ENCODE data around the gene ANKRD52. TPM values are rescaled to one million over a fixed set of nuclear protein-coding genes. Genes with fewer than 3 reads are reported as not detected.

The ANKRD52 gene
- total and polyA plus RNA-seq, 2 experiments from 2014 or later = 20.3 to 25.2 TPM

- H3K9me2 ChIP-seq (ENCODE audit: insufficient read depth) = no peaks in the 10 kb centered on the region
- ATAC-seq (no peak), DNase-seq (ENCODE audit: low spot score) (no peak)
- no peak overlapping the region for H3K4me2 ChIP-seq
- H3K4me1 Mint-ChIP-seq = peaks cover 10% of the 10 kb centered on the region; the same call in 2 of the 3 replicates
- H3K4me3 ChIP-seq = no peak overlapping the region
- no peaks in the 10 kb centered on the region for H3K9me3 Mint-ChIP-seq
- H3K27me3 Mint-ChIP-seq (ENCODE audit: insufficient read depth, low read depth, poor library complexity) = peaks cover 22% of the 10 kb centered on the region
- H3F3A ChIP-seq (replicated peaks; ENCODE audit: low read depth) = peaks cover 4% of the 10 kb centered on the region; the same call in 1 of the 2 replicates
- H3K4me1 ChIP-seq (ENCODE audit: insufficient read depth) = no peaks in the 10 kb centered on the region
- no peak overlapping the region for H3K27ac ChIP-seq (ENCODE audit: low read depth)
- peaks cover 5% of the 10 kb centered on the region; the same call in 1 of the 2 replicates for H3K27me3 ChIP-seq (ENCODE audit: insufficient read depth)
- no peak overlapping the region for H2AFZ ChIP-seq
- H3K36me3 ChIP-seq (ENCODE audit: insufficient read depth) = 0 out of 2 replicates have a peak, but pooled peaks cover 14% of the 10 kb centered on the region
- H3K79me2 ChIP-seq (replicated peaks; ENCODE audit: insufficient read depth) = no peaks in the 10 kb centered on the region
- TF ChIP-seq ZNF331 (CRISPR knock-in tag; IDR thresholded peaks at IDR 0.05; ENCODE audit: low read depth) (no peak), EZH2 (IDR thresholded peaks at IDR 0.05; ENCODE audit: low read depth, unreplicated experiment) (no peak), CREB1 (CRISPR knock-in tag; IDR thresholded peaks at IDR 0.05; ENCODE audit: low read depth) (no peak), JUNB (IDR thresholded peaks at IDR 0.05; ENCODE audit: unreplicated experiment) (no peak), ZNF462 (CRISPR knock-in tag; IDR thresholded peaks at IDR 0.05) (no peak), STAT1 (IDR thresholded peaks at IDR 0.05; ENCODE audit: unreplicated experiment) (no peak), CTCF (conservative IDR thresholded peaks at IDR 0.05; ENCODE audit: low read depth in 2 of 2) (no peak), NANOG (IDR thresholded peaks at IDR 0.05; ENCODE audit: borderline replicate concordance) (no peak), POLR2AphosphoS5 (IDR thresholded peaks at IDR 0.05; ENCODE audit: low read depth) (no peak), REST (IDR thresholded peaks at IDR 0.05; ENCODE audit: unreplicated experiment) (no peak), ZNF114 (CRISPR knock-in tag; IDR thresholded peaks at IDR 0.05) (no peak), ETS1 (IDR thresholded peaks at IDR 0.05) (no peak), EZH2phosphoT487 (IDR thresholded peaks at IDR 0.05; ENCODE audit: unreplicated experiment) (no peak)
- peaks cover 7% of the 10 kb centered on the region; the same call in 1 of the 2 replicates for H4K20me1 ChIP-seq (replicated peaks; ENCODE audit: insufficient read depth)
- H3K36me3 Mint-ChIP-seq (ENCODE audit: low read depth) = peaks cover 15% of the 10 kb centered on the region
- H3K27ac Mint-ChIP-seq = no peak overlapping the region
- no peak overlapping the region for H3K4me3 Mint-ChIP-seq
Measured at GRCh38 chr12:56236985-56237384, 21.2 kb downstream of the ANKRD52 start.
